Osteoblast (primary cell): Measurements from ENCODE around the gene C12orf57. TPM values are rescaled to one million over a fixed set of nuclear protein-coding genes. Genes with fewer than 3 reads are reported as not detected.

ENCODE experiments used
- DNase-seq: peaks from one replicate; pipeline ENCODE4 v3.0.0; 2011; ENCODE audit warnings: low spot score, mixed read lengths; ENCODE audit not compliant: insufficient read length; ENCODE audit errors: missing footprints
- H2AFZ ChIP-seq: 2 replicates; pipeline ENCODE4 v1.6.0; 2011; ENCODE audit warnings: mild to moderate bottlenecking, low read length
- H3K27ac ChIP-seq: 2 replicates; pipeline ENCODE4 v1.5.1; 2011; ENCODE audit warnings: mild to moderate bottlenecking, low read depth, low read length, moderate library complexity
- H3K27me3 ChIP-seq: 2 replicates; pipeline ENCODE4 v1.6.0; 2012; ENCODE audit warnings: mild to moderate bottlenecking, control low read depth, inconsistent platforms, low read length, moderate library complexity; ENCODE audit not compliant: insufficient read depth
- H3K36me3 ChIP-seq: 2 replicates; pipeline ENCODE4 v1.5.1; 2011; ENCODE audit warnings: mild to moderate bottlenecking, low read length, control low read depth, moderate library complexity; ENCODE audit not compliant: insufficient read depth
- H3K4me1 ChIP-seq: 2 replicates; pipeline ENCODE4 v1.5.1; 2011; ENCODE audit warnings: mild to moderate bottlenecking, low read length, control low read depth, moderate library complexity; ENCODE audit not compliant: insufficient read depth
- H3K4me2 ChIP-seq: 2 replicates; pipeline ENCODE4 v1.6.0; 2011; ENCODE audit warnings: mild to moderate bottlenecking, low read length; ENCODE audit not compliant: insufficient read depth
- H3K4me3 ChIP-seq: fragments of 200-600 bp; sonication (generic); 3 replicates; pipeline ENCODE4 v1.5.1; 2012; ENCODE audit warnings: mild to moderate bottlenecking, low read length, inconsistent platforms; ENCODE audit not compliant: insufficient read depth
- H3K79me2 ChIP-seq: 2 replicates; pipeline ENCODE4 v1.6.0; 2012; ENCODE audit warnings: mild to moderate bottlenecking, low read length, control low read depth, inconsistent platforms; ENCODE audit not compliant: insufficient read depth
- H3K9me3 ChIP-seq: 2 replicates; pipeline ENCODE4 v1.5.1; 2011; ENCODE audit warnings: low read depth, low read length, control low read depth
- H4K20me1 ChIP-seq: 2 replicates; pipeline ENCODE4 v1.6.0; 2012; ENCODE audit warnings: mild to moderate bottlenecking, low read length, control low read depth; ENCODE audit not compliant: insufficient read depth
- CTCF ChIP-seq: IDR thresholded peaks from 2 replicates; pipeline ENCODE4 v1.5.1; 2011; ENCODE audit warnings: mild to moderate bottlenecking, low read depth, low read length, moderate library complexity; ENCODE audit errors: extremely low read depth
- total RNA-seq: library from RNA; depleted of rRNA; stranded (reverse); fragments of >200 nt; gene quantifications from 2 replicates; pipeline ENCODE4 v1.2.3, GENCODE V29; 2012

C12orf57 gene
- total RNA-seq, 1 donor = 81.4 TPM

GRCh38 chr12:6914246-6914946 is 29.4 kb upstream of the C12orf57 start, which contains the start of gene ENO2:
TSS of gene ENO2 (plus strand) at chr12:6914580. CDS start at chr12:6915833, 1,253 bp downstream.
- Histone ChIP-seq H3K9me3 (no peaks in the 10 kb centered on the region), H3K27me3 (no peaks in the 10 kb centered on the region), H3K4me3 (peak within 1 kb of the TSS; percentile 84), H3K4me1 (peaks cover 22% of the 10 kb centered on the region), H2AFZ (peak within 1 kb of the TSS; percentile 88), H3K4me2 (peak within 1 kb of the TSS; percentile 85), H4K20me1 (peaks cover 4% of the 10 kb centered on the region), H3K36me3 (peaks cover 6% of the 10 kb centered on the region), H3K27ac (peak within 1 kb of the TSS; percentile 48), H3K79me2 (peaks cover 19% of the 10 kb centered on the region)
- DNase-seq = peak; percentile 98
- no peak for TF ChIP-seq CTCF

GRCh38 chr12:6914947-6915788 is 28.7 kb upstream of the C12orf57 start:
- H3K27ac ChIP-seq = no peak overlapping the region
- peaks cover 4% of the 10 kb centered on the region for H4K20me1 ChIP-seq
- peaks cover 6% of the 10 kb centered on the region for H3K36me3 ChIP-seq
- DNase-seq = peak; percentile 77
- TF ChIP-seq CTCF = no peak
- no peaks in the 10 kb centered on the region for H3K9me3 ChIP-seq
- H3K4me1 ChIP-seq = peaks cover 22% of the 10 kb centered on the region
- no peaks in the 10 kb centered on the region for H3K27me3 ChIP-seq
- peaks cover 19% of the 10 kb centered on the region for H3K79me2 ChIP-seq
- H3K4me2 ChIP-seq = peak overlapping the region; percentile 85
- H2AFZ ChIP-seq = peak overlapping the region; percentile 65
- H3K4me3 ChIP-seq = peak overlapping the region; percentile 84

GRCh38 chr12:6915789-6916285 is 28.0 kb upstream of the C12orf57 start:
- Histone ChIP-seq H3K4me1 (peaks cover 22% of the 10 kb centered on the region), H3K4me3 (no peak overlapping the region), H3K79me2 (peaks cover 19% of the 10 kb centered on the region), H3K9me3 (no peaks in the 10 kb centered on the region), H3K4me2 (peak overlapping the region; percentile 85), H2AFZ (no peak overlapping the region), H3K27me3 (no peaks in the 10 kb centered on the region), H3K36me3 (peaks cover 6% of the 10 kb centered on the region), H4K20me1 (peaks cover 4% of the 10 kb centered on the region), H3K27ac (no peak overlapping the region)
- no peak for DNase-seq
- TF ChIP-seq CTCF = no peak
